ENCODE data around the gene LDB2.

Gene LDB2

DNA sequence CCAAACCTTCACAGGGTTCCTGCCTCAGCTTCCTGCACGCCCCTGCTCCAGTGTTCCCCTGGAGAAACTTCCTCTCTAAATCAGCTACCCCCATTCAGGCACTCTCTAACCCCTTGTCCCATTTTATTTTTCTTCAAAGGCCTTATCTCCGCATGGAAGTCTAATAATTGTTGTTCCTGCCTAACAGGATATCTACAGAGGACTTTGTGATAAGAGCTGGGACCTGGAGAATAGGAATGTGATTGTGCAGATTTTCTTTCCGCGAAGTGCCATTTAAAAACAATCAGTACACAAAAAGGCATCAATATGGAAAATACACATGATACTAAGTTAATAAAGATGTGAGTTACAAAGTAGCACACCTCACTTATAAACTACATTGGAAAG lies 32.6 kb downstream of the LDB2 start:
- H3K4me3 Mint-ChIP-seq: no peak overlapping the region
- H3K27ac Mint-ChIP-seq: no peak overlapping the region
- no peaks in the 10 kb centered on the region for H3K4me1 Mint-ChIP-seq (ENCODE audit: low read depth)
- H3K9me3 Mint-ChIP-seq: no peaks in the 10 kb centered on the region
- no peaks in the 10 kb centered on the region for H3K27me3 Mint-ChIP-seq (ENCODE audit: low read depth)
- no peaks in the 10 kb centered on the region for H3K36me3 Mint-ChIP-seq (ENCODE audit: low read depth)

DNA sequence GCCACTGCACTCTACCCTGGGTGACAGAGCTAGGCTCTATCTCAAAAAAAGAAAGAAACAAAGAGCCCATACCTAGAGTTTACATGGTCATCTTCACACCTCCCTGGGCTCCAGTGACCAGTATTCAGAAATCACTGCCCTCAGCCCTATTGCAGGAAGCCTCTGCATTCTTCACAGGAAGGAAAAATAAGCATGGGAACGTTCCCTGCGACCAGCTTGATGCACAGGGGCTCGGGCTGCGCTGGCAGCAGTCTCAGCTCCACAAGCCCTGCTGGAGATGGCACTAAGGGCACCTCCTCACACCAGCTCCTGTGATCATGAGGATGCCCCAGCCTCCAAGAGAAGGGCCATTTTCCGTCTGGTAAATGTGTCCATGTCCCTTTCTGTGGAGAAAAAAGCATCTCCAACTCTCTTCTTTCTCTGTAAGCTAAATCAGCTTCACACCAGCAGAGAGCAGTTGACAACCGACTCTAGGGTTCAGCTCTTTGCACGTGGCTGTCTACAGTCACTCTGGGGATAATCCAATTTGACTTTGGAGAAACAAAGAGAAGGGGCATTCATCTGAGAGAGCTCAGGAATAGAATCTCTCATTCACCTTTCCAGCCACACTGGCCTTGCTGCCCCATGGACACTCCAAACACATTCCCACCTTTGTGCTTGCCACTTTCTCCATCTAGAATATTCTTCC lies 33.1 kb downstream of the LDB2 start:
- H3K4me1 Mint-ChIP-seq (ENCODE audit: low read depth): no peaks in the 10 kb centered on the region
- H3K9me3 Mint-ChIP-seq: no peaks in the 10 kb centered on the region
- H3K36me3 Mint-ChIP-seq (ENCODE audit: low read depth): no peaks in the 10 kb centered on the region
- H3K27ac Mint-ChIP-seq: no peak overlapping the region
- no peak overlapping the region for H3K4me3 Mint-ChIP-seq
- H3K27me3 Mint-ChIP-seq (ENCODE audit: low read depth): no peaks in the 10 kb centered on the region

DNA sequence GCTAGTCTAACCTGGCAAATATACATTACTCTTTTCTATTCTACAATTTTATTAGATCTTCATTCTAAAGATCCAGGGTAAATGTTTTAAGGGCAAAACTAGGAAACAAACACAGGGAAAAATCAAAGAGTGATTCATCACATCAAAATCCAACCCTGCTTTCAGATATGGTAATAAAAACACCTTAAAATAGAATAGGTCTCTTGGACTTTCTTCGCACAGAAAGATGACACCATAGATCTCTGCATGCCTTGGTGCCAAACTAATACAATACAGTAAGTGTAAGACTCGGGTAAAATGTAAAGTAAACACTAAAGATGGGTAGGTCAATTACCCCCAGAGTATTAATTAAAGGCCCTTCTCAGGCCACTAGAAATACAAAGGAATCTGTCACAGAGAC lies 34.2 kb downstream of the LDB2 start:
- Mint-ChIP-seq H3K27me3 (ENCODE audit: low read depth) (no peaks in the 10 kb centered on the region), H3K4me3 (no peak overlapping the region), H3K9me3 (no peaks in the 10 kb centered on the region), H3K36me3 (ENCODE audit: low read depth) (no peaks in the 10 kb centered on the region), H3K4me1 (ENCODE audit: low read depth) (no peaks in the 10 kb centered on the region), H3K27ac (no peak overlapping the region)

DNA sequence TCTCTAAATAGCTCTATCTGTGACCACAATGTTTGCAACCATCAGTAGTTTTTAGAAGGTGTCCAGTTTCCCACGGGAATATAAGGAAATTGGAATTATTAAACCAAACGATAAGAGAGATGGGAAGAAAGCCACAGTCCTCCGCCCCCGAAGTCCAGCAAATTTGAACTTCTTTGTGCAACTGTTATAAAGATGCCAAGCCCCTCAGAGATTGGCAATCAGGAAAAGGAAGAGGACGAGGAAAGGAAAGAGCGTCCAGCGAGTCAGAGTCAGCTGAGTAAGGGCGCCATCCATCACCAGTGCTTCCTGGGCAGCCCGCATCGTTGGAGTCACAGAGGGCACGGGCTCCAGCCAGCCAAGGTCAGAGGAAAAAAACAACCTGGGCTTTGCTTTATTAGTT lies 35.7 kb downstream of the LDB2 start:
- H3K4me3 Mint-ChIP-seq: no peak overlapping the region
- no peak overlapping the region for H3K27ac Mint-ChIP-seq
- H3K9me3 Mint-ChIP-seq: no peaks in the 10 kb centered on the region
- no peaks in the 10 kb centered on the region for H3K27me3 Mint-ChIP-seq (ENCODE audit: low read depth)
- H3K4me1 Mint-ChIP-seq (ENCODE audit: low read depth): no peaks in the 10 kb centered on the region
- H3K36me3 Mint-ChIP-seq (ENCODE audit: low read depth): no peaks in the 10 kb centered on the region

DNA sequence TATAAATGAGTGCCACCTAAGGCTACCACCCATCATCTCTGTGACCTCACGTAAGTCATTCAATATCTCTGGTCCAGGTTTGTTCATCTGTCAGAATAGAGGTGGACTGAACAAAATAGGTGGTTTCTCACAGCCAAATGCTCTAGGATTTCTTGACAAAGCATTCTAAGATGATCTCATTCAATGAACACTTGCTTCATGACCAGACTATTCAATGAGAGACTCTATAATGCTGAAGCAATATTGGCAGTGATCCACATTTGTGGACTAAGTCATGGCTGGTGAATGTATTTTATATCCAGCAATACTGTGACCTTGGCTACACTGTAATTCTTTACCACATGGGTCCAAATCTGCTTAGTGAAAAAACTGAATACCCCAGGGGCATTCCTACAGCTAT lies 37.9 kb downstream of the LDB2 start:
- H3K4me1 Mint-ChIP-seq (ENCODE audit: low read depth): no peaks in the 10 kb centered on the region
- H3K36me3 Mint-ChIP-seq (ENCODE audit: low read depth): no peaks in the 10 kb centered on the region

DNA sequence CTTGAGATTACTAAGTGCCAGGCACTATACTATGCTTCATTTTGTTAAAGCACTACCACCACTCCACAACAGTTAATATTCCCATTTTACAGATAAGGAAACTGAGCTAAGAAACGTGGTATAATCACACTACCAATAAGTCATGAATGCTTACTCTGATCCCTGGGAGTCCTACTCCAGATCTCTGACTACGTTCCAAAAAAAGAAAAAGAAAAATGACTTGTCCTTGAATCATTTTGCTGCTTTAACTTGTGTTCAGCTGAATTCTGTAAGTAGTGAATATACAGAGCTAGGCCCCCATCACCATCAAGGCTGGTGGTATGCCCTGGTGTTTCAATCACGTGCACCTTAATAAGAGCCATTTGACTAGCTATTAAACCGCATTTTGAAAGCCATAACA lies 39.4 kb downstream of the LDB2 start:
- no peaks in the 10 kb centered on the region for H3K27me3 Mint-ChIP-seq (ENCODE audit: low read depth)
- no peak overlapping the region for H3K27ac Mint-ChIP-seq
- H3K36me3 Mint-ChIP-seq (ENCODE audit: low read depth): no peaks in the 10 kb centered on the region
- H3K4me1 Mint-ChIP-seq (ENCODE audit: low read depth): no peaks in the 10 kb centered on the region
- no peak overlapping the region for H3K4me3 Mint-ChIP-seq
- no peaks in the 10 kb centered on the region for H3K9me3 Mint-ChIP-seq

More for the DNA sequence above, 37.9 kb downstream of the LDB2 start:
- Mint-ChIP-seq H3K27ac (no peak overlapping the region), H3K4me3 (no peak overlapping the region), H3K9me3 (no peaks in the 10 kb centered on the region), H3K27me3 (ENCODE audit: low read depth) (no peaks in the 10 kb centered on the region)

DNA sequence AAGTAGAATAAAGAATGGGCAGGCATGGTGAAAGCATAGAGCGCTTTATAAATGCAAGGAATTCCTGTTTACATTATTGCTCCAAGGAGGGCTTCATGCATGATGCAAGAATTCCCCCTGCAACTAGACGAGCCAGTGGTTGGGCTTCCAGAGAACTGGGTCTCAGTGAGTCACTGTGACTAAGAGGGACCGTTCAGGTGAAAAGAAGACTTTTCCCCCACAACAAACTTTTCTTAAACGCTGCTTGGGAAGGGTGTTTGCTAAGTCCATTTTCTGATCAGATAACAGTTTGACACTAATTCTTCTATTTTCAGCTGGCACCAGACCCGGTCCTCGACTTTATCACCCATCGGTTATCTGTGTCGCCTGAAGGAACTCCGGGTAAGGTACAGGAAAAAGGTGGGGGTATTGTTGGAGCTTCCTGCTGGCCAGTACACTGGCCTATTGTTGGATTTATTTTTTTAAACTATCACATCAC lies 40.1 kb downstream of the LDB2 start:
- no peaks in the 10 kb centered on the region for H3K36me3 Mint-ChIP-seq (ENCODE audit: low read depth)

DNA sequence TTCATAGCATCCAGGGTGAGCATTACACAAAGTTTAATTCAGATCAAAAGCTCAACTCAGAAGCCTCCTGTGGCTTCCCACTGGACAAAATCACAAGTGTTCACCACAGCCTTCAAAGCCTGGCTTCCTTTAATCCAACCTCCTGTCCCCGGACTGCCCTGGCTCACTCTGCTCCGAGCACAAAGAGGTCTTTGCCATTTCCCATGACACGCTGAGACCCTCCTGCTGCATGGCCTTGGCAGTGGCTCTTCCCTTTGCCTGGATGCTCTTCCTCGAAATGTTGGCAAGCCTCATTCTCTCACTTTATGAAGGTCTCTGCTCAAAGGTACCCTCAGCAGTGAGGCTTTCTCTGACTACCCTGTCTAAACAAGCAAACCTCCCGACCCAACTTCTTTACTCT lies 41.0 kb downstream of the LDB2 start:
- no peaks in the 10 kb centered on the region for H3K27me3 Mint-ChIP-seq (ENCODE audit: low read depth)
- no peak overlapping the region for H3K4me3 Mint-ChIP-seq
- H3K27ac Mint-ChIP-seq: no peak overlapping the region
- no peaks in the 10 kb centered on the region for H3K9me3 Mint-ChIP-seq
- no peaks in the 10 kb centered on the region for H3K4me1 Mint-ChIP-seq (ENCODE audit: low read depth)
- H3K36me3 Mint-ChIP-seq (ENCODE audit: low read depth): no peaks in the 10 kb centered on the region

More for the DNA sequence above, 40.1 kb downstream of the LDB2 start:
- Mint-ChIP-seq H3K9me3 (no peaks in the 10 kb centered on the region), H3K4me3 (no peak overlapping the region), H3K4me1 (ENCODE audit: low read depth) (no peaks in the 10 kb centered on the region), H3K27ac (no peak overlapping the region), H3K27me3 (ENCODE audit: low read depth) (no peaks in the 10 kb centered on the region)

DNA sequence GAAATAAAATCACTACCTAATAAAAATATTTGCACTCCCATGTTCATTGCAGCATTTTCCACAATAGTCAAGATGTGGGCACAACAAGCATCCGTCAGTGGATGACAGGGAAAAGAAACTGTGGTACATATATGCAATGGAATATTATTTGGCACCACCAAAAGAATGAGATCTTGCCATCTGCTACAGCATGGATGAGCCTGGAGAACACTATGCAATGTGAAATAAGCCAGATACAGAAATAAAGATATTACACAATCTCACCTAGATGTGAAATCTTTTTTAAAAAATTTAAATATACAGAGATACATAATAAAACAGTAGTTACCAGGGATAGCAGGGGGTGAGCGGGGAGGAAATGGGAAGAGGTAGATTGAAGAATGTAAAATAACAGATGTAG lies 44.8 kb downstream of the LDB2 start:
- Mint-ChIP-seq H3K4me3 (no peak overlapping the region), H3K27me3 (ENCODE audit: low read depth) (peaks cover 5% of the 10 kb centered on the region), H3K27ac (no peak overlapping the region), H3K9me3 (no peaks in the 10 kb centered on the region), H3K4me1 (ENCODE audit: low read depth) (no peaks in the 10 kb centered on the region), H3K36me3 (ENCODE audit: low read depth) (no peaks in the 10 kb centered on the region)

DNA sequence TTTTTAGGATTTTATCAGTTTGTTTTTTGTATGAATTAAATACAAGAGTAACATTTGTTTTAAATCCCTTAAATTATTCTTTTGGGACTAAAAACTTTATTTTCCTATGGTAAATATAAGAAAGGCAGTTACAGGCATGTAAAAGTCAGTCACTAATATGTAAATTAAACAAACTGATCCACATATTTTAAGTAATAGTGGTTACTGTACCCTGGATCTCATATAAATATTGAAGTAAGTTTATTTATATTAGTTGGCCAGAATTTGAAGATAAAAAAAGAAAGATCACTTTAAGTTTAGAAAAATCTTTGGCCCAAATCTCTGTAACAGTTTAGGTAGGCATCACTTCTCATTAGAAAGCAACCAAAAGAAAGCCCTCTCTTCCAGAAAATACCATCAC lies 45.8 kb downstream of the LDB2 start:
- no peaks in the 10 kb centered on the region for H3K4me1 Mint-ChIP-seq (ENCODE audit: low read depth)
- peaks cover 8% of the 10 kb centered on the region for H3K27me3 Mint-ChIP-seq (ENCODE audit: low read depth)
- H3K27ac Mint-ChIP-seq: no peak overlapping the region

DNA sequence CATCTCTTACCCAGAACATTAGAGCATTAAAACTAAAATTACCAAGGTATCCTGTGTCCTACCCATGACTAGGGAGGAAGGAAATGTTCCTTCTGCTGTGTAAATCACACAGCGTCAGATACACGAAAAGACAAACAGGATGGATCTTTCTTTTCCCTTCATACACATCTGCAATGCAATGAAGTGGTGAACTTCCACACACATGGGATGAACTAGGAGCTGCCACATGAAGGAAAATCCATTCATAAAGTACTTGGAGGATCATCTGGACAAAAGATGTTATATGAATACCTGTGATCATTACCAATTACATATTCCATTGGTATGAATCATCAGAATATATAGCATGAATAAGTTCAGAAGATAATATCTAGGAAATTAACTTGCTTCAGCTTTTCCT lies 46.2 kb downstream of the LDB2 start:
- no peak overlapping the region for H3K4me3 Mint-ChIP-seq
- no peaks in the 10 kb centered on the region for H3K9me3 Mint-ChIP-seq
- H3K36me3 Mint-ChIP-seq (ENCODE audit: low read depth): no peaks in the 10 kb centered on the region
- H3K27ac Mint-ChIP-seq: no peak overlapping the region
- peaks cover 8% of the 10 kb centered on the region for H3K27me3 Mint-ChIP-seq (ENCODE audit: low read depth)
- H3K4me1 Mint-ChIP-seq (ENCODE audit: low read depth): no peaks in the 10 kb centered on the region

More for the DNA sequence above, 45.8 kb downstream of the LDB2 start:
- H3K4me3 Mint-ChIP-seq: no peak overlapping the region
- no peaks in the 10 kb centered on the region for H3K9me3 Mint-ChIP-seq
- no peaks in the 10 kb centered on the region for H3K36me3 Mint-ChIP-seq (ENCODE audit: low read depth)

DNA sequence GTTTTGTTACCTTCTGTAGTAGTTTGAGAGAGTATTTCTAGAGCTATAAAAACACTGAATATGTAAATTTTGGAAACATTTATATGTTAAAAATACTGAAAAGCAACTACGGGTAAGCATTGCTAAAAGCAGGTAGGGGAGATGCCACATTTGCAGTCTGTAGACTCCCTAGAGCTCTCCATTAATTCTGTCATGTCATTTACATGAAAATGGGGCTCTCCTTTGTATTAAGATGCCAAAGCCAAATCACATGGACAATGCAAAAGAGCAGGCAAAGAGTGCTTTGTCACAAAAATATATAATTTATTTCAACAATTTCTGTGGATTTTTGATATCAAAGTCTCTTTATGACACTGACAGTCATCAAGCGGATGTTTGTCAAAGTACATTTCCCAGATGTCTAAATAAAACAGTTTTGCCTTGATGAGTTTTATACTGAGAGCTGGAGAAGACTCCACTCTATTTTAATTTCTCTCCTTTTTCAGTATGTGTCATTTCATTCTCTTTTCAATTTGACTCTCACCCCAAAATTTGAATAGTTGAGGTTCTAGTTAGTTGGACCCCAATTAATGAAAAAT lies 51.8 kb downstream of the LDB2 start:
- Mint-ChIP-seq H3K4me3 (no peak overlapping the region), H3K9me3 (no peaks in the 10 kb centered on the region), H3K27ac (no peak overlapping the region), H3K27me3 (ENCODE audit: low read depth) (peaks cover 8% of the 10 kb centered on the region), H3K4me1 (ENCODE audit: low read depth) (no peaks in the 10 kb centered on the region), H3K36me3 (ENCODE audit: low read depth) (no peaks in the 10 kb centered on the region)

DNA sequence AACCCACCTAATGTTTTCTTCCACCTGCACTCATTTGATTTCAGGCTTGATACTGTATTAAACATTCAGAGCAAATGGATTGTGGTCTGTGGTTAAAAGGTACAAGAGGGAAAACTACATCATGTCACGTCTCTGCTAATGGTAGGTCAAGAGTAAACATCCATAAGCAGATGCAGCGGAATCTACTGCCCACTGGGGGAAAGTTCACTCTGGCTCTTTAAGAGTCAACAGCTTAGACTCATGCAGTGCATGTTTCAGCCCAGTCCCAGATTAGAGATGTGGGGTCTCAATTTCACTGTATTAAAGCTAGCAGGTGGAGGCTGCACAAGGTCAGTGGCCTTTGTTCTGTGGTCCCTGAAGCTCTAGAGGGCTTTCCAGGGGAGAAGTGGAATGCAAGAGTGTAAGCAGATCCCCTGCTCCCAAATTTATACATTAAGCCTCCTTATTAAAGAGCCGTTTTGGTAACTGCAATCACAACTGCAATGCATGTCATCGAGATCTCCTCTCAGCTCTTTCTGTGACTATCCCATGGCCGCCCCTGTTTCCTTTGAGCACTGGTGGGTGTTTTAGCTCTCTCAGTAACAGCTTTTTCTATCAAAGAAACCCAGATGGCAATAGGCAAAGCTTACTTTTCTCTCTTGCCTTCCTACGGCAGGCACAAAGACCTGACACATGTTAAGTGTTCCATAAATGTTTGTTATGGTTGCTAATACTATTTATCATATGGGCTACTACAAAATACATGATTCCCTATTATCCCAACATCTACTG lies 53.4 kb downstream of the LDB2 start:
- no peak overlapping the region for H3K27ac Mint-ChIP-seq
- no peak overlapping the region for H3K4me3 Mint-ChIP-seq

DNA sequence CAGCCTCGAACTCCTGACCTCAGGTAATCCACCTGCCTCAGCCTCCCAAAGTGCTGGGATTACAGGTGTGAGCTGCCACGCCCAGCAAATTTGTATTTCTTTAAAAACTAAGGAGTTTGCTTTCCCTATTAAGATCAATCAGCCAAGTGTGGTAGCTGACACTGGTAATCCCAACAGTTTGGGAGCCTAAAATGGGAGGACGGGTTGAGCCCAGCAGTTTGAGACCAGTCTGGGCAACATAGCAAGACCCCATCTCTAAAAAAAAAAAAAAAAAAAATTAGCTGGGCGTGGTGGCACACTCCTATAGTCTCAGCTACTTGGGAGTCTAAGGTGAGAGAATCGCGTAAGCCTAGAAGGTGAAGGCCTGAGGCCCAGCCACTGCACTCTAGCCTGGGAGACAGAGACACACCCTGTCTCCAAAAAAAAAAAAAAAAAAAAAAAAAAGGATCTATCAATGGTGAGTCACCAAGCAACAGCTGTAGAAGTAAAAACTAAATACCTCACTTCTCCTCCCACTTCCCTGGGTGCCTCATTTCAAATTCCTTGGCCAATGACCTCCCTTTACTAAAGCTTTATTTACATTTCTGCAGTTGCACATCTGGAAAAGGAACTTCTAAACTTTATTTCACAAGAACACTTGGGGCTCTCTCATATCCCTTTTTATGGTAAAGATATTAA lies 54.5 kb downstream of the LDB2 start:
- Mint-ChIP-seq H3K9me3 (no peaks in the 10 kb centered on the region), H3K4me3 (no peak overlapping the region), H3K27me3 (ENCODE audit: low read depth) (peaks cover 6% of the 10 kb centered on the region), H3K36me3 (ENCODE audit: low read depth) (no peaks in the 10 kb centered on the region), H3K27ac (no peak overlapping the region), H3K4me1 (ENCODE audit: low read depth) (no peaks in the 10 kb centered on the region)

More for the DNA sequence above, 53.4 kb downstream of the LDB2 start:
- H3K27me3 Mint-ChIP-seq (ENCODE audit: low read depth): peaks cover 8% of the 10 kb centered on the region
- no peaks in the 10 kb centered on the region for H3K36me3 Mint-ChIP-seq (ENCODE audit: low read depth)
- H3K4me1 Mint-ChIP-seq (ENCODE audit: low read depth): no peaks in the 10 kb centered on the region
- no peaks in the 10 kb centered on the region for H3K9me3 Mint-ChIP-seq

All from T-helper 1 cell treated with Interleukin-12 subunit alpha and Interleukin-12 subunit beta and Interleukin-4 antibody, amounts not matched to agents 30 μg/mL and 1 μg/mL, for 36 hours (primary cell).